Fibroblast of skin of back (primary cell): ENCODE measurements around the gene BNIP2.
A peak's percentile ranks its signal among the peaks of the same experiment; 100 is the strongest.
"Not testable (repeated sequence)": the region's sequence is repeated elsewhere in the genome, so short reads cannot be mapped to it uniquely, and the experiment has no call there.

Source experiments
- DNase-seq: peaks from one replicate; pipeline ENCODE4 v3.0.0-alpha.2; 2013

BNIP2 gene

GRCh38 chr15:59688423-59688781 is 718 bp downstream of the BNIP2 start:
- DNase-seq = peak; percentile 58

- peak; percentile 34 for DNase-seq
These were observed 1.3 kb downstream of the BNIP2 start for GRCh38 chr15:59687836-59688235.

DNA sequence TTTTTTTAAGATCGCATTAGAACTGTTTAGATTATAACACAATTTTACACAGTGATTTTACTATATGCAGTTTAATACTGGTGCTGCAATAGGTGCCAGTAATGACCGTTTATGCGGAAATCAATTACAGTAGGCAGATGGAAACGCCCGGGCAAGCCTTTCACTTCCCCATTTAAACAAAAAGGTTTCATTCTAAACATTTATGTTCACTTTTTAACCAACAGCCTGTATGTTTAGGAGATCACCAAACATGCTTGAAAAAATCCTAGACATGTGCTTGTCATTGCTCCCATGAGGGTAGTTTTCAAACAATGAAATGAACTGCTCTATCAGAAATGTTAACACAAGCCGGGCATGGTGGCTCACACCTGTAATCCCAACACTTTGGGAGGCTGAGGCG is 2.7 kb downstream of the BNIP2 start:
- no peak for DNase-seq

DNA sequence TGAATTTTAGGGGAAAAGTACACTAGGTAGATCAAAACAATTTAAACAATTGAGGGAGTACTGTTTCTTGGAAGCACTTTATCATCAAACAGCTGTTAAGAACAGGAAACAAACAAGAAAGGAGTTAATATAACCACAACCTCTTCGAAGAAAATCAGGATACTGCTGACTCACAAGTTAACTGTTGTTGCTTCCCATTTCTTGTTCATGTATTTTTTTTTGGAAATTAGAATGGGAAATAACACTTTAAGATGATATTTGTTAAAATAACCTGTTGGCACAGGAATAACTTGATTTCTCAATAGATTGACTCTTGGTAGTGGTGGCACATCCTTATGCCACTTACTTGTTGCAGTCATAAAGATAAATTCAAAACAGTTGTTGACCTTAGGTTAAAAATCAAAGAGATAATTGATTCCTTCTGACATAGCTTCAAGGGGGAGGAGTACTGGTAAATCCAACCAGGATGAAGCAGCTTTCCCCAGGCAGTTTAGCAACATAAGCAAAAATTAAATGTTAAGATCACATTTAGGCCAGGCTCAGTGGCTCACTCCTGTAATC is 3.3 kb downstream of the BNIP2 start:
- DNase-seq = no peak

- no peak for DNase-seq
These were observed 8.2 kb downstream of the BNIP2 start for GRCh38 chr15:59680870-59681269.

DNA sequence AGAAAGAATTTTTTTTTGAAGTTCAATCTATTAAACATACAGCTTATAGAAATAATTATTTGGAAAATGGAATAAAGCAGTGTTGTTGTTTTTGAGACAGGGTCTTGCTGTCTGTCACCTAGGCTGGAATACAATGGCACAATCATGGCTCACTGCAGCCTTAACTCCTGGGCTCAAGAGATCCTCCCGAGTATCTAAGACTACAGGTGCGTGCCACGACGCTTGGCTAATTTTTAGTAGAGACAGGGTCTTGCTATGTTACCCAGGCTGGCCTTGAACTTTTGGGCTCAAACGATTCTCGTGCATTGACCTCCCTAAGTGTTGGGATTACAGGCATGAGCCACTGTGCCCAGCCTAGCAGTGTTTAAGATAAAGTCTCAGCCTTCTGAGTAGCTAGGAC is 8.8 kb downstream of the BNIP2 start:
- no peak for DNase-seq

- no peak for DNase-seq
These were observed 10.5 kb downstream of the BNIP2 start for GRCh38 chr15:59678620-59679019.

DNA sequence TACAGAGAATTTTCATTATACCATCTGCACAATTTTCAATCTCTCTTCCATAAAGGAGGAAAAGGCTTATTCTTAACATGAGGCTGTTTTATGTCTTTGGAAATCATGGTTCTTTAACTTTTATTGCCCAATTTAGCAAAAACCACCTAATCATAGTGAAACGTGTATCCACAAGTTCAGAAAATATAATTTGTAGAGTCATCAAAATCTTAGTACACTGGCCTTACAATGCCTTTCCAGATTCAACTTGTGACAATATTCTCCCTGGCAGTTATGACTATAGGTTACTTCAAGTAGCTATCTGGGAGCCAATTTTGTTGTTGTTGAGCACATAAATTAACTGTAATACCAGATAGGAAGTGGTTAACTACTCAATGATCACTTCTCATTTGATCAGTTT is 10.9 kb downstream of the BNIP2 start:
- no peak for DNase-seq

GRCh38 chr15:59676565-59676964 is 12.6 kb downstream of the BNIP2 start:
- no peak for DNase-seq

- no peak for DNase-seq
These were observed 14.7 kb downstream of the BNIP2 start for GRCh38 chr15:59674361-59674877.

DNA sequence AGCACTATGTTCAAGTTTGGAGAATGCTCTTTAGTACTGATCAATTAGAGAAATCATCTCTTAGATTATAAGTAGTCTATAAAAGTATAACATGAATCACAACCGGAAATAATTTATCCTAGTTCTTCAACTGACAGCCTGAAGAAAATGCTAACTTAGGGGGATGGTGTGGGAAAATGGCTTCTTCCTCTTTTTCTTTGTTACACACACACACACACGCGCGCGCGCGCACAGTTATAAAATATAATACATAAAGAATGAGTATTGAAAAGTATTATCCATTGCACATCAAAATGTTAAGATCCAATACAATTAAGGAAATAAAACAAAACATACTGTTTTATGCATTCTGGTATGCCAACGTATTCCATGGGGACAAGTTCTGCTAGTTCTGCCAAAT is 20.6 kb downstream of the BNIP2 start:
- no peak for DNase-seq

DNA sequence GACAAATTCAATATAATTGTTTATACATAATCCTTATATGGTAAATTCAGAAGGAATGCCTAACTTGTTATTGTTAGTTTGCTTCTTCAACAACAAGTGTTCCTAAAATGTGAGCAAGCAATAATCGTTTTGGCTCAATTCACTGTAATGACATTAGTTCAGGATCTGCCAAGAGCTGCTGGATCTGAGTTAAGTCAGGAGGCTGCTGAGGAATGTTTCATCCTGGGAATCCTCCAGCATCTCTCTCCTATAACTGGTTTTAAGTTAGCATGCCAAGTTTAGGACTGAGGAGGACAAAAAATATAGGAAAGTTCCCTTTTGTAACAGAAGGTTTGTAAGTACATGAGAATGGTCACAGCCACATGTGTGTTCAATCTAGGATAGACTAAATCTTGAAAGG is 26.9 kb downstream of the BNIP2 start:
- no peak for DNase-seq

- DNase-seq = no peak
These were observed 29.8 kb downstream of the BNIP2 start for GRCh38 chr15:59659366-59659765.

DNA sequence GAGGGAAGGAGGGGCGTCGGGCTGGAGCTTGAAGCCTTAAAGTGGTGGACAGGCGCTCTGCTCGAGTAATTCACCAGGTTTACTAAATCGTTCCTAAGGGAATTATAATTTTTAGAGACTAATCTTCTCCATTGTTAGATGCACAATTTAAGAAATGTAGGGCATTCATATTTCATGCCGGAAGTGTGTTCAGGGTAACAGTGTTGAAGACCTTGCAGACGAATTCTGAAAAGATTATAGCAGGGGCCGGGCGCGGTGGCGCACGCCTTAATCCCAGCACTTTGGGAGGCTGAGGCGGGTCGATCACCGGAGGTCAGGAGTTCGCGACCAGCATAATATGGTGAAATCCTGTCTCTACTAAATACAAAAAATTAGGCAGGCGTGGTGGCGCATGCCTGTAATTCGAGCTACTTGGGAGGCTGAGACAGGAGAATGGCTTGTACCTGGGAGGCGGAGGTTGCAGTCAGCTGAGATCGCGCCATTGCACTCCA is 31.4 kb downstream of the BNIP2 start:
- no peak for DNase-seq

- DNase-seq = peak; percentile 93
These were observed 32.1 kb downstream of the BNIP2 start, which contains the start of gene GTF2A2 for GRCh38 chr15:59656897-59657634. Gene GTF2A2, minus strand, starts transcription at chr15:59657515. Its CDS starts 5,238 bp downstream, at chr15:59652277.

GRCh38 chr15:59654046-59654445 is 35.1 kb downstream of the BNIP2 start:
- no peak for DNase-seq

DNA sequence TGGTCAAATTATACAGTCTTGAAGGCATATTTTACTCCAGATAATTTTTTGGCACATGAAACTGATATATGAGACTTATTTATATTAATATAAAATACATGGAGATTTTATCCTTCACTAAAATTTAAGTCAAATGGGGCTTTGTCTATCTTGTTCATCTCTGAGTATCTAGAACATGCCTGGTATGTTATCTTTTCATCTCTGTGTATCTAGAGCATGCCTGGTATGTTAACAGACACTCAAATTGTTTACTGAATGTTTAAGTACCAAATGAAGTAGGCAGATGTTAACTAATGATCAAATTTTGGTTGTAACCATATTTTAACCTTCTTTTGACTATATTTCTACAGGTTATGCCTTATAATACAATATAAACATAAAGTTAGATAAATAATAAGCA is 39.5 kb downstream of the BNIP2 start:
- DNase-seq = no peak

- no peak for DNase-seq
These were observed 42.0 kb downstream of the BNIP2 start for GRCh38 chr15:59647085-59647484.

- no peak for DNase-seq
These were observed 42.8 kb downstream of the BNIP2 start for GRCh38 chr15:59646277-59646676.

DNA sequence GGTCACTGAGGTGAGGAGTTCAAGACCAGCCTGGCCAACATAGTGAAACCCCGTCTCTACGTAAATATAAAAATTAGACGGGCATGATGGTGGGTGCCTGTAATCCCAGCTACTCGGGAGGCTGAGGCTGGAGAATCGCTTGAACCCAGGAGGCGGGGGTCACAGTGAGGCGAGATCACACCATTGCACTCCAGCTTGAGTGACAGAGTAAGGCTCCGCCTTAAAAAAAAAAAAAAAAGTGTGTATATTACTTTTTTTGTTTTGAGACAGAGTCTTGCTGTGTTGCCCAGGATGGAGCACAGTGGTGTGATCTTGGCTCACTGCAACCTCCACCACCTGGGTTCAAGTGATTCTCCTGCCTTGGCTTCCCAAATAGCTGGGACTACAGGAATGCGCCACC is 43.3 kb downstream of the BNIP2 start:
- not testable (repeated sequence) for DNase-seq

DNA sequence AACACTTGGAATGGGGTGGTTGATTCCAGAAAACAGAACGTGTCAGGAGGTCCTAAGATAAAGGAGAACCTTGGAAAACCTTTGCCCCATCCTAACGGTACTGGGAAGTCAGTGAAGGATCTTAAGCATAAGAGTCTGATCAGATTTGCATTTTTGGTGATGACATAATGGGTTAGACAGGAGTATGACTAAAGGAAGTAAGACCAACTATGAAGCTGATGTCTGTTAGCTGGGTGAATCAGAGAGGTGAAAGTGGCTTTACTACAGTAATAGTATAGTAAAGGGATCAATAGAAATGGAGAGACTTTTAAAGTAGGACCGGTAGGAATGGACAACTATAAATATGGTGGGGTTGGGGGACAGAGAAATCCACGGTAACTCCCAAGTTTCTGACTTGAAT is 44.4 kb downstream of the BNIP2 start:
- DNase-seq = no peak

- no peak for DNase-seq
These were observed 46.8 kb downstream of the BNIP2 start for GRCh38 chr15:59642351-59642750.

DNA sequence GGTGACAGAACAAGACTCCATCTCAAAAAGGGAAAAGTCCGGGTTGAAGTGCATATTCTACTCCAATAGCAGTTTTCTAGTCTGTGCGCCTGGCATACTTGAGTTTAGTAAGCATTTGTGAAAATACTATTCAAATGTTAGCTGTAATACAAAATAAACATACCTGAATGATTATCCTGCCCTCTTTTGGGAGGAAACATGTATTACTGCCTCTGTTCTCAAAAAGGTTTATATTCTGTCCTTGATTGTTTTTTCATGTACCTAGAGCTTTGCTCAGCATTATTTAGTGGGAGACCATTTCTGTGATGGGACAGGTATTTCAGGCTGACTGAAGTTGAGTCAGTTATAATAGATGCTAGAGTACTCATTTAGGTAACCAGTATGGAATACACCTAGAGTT is 51.6 kb downstream of the BNIP2 start:
- DNase-seq = not testable (repeated sequence)

- DNase-seq = no peak
These were observed 52.9 kb downstream of the BNIP2 start for GRCh38 chr15:59636184-59636583.
